ENCODE measurements around the gene NEURL1. TPM values are rescaled to one million over a fixed set of nuclear protein-coding genes. Genes with fewer than 3 reads are reported as not detected.

The NEURL1 gene
- total and polyA plus RNA-seq, 12 donors, result 0.05 to 1.0 (median 0.17) TPM; not detected in 3

DNA sequence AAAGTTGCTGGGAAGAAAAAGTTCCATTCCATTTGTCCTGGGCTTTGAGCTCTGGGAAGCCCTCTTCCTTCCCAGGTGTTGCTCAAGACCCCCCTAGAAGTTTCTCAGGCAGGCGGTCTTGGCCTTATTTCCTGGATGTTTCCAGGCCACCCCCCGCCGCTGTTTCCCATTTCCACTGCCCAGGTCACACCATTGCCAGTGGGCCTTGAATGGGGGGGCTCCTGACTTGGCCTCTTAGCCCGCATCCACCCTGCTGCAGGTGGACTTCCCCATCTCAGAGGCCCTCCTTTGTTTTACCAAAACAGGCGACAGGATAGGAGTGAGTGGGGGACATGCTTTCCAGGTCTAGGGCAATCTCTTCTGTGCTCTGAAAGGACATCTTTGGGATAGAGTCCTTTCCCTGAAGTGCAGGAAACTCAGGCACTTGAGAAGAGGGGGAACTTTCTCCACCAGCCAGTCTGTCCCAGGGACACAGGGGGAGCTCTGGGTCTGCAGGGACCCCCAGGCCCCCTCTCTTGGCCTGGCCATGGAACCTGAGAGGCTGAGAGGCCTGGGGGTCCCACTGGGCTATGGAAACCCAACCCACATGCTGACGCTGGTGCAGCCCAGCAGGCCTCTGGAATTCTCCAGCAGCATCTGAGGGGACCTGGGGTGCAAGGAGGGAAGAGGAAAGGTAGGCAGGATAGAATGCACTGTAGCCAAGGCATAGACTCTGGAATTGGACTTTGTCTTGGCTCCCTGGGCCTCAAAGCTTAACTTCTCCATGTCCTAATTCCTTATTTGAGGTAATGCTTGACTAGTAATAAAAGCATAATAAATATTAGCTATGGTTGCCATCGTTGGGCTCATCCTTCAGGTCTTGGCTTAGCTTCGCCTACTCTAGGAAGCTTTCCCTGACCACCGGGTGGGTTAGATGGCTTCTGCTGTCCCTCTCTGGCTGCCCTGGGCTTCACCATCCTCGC, 17.6 kb downstream of the NEURL1 start:
- Histone ChIP-seq H3K4me3 (no peak overlapping the region), H3K4me1 (peaks cover 0 to 14% (median 7%) of the 10 kb centered on the region in 9 donors), H3K36me3 (no peaks in the 10 kb centered on the region), H3K9me3 (no peaks in the 10 kb centered on the region), H3K27ac (no peak overlapping the region), H3K27me3 (no peaks in the 10 kb centered on the region)
- DNase-seq (no peak), ATAC-seq (no peak)
- TF ChIP-seq, protein P1, sequence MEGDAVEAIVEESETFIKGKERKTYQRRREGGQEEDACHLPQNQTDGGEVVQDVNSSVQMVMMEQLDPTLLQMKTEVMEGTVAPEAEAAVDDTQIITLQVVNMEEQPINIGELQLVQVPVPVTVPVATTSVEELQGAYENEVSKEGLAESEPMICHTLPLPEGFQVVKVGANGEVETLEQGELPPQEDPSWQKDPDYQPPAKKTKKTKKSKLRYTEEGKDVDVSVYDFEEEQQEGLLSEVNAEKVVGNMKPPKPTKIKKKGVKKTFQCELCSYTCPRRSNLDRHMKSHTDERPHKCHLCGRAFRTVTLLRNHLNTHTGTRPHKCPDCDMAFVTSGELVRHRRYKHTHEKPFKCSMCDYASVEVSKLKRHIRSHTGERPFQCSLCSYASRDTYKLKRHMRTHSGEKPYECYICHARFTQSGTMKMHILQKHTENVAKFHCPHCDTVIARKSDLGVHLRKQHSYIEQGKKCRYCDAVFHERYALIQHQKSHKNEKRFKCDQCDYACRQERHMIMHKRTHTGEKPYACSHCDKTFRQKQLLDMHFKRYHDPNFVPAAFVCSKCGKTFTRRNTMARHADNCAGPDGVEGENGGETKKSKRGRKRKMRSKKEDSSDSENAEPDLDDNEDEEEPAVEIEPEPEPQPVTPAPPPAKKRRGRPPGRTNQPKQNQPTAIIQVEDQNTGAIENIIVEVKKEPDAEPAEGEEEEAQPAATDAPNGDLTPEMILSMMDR (IDR thresholded peaks at IDR 0.05), result no peak
- intact Hi-C loops (cut with DNase I), result no loop called here
- 91 to 94% methylated on average over 10 of the region's 10 CpGs for WGBS, 2 donors

GRCh38 chr10:103512166-103512565, 18.7 kb downstream of the NEURL1 start:
- H3K4me3 ChIP-seq, result no peak overlapping the region
- ATAC-seq, result no peak
- peaks cover 0 to 14% (median 7%) of the 10 kb centered on the region in 9 donors for H3K4me1 ChIP-seq
- no peaks in the 10 kb centered on the region for H3K9me3 ChIP-seq
- no peaks in the 10 kb centered on the region for H3K36me3 ChIP-seq
- H3K27ac ChIP-seq, result no peak overlapping the region
- no peak for DNase-seq
- intact Hi-C loops (cut with DNase I), result no loop called here
- no peaks in the 10 kb centered on the region for H3K27me3 ChIP-seq
- TF ChIP-seq, protein P1 (IDR thresholded peaks at IDR 0.05), result no peak

DNA sequence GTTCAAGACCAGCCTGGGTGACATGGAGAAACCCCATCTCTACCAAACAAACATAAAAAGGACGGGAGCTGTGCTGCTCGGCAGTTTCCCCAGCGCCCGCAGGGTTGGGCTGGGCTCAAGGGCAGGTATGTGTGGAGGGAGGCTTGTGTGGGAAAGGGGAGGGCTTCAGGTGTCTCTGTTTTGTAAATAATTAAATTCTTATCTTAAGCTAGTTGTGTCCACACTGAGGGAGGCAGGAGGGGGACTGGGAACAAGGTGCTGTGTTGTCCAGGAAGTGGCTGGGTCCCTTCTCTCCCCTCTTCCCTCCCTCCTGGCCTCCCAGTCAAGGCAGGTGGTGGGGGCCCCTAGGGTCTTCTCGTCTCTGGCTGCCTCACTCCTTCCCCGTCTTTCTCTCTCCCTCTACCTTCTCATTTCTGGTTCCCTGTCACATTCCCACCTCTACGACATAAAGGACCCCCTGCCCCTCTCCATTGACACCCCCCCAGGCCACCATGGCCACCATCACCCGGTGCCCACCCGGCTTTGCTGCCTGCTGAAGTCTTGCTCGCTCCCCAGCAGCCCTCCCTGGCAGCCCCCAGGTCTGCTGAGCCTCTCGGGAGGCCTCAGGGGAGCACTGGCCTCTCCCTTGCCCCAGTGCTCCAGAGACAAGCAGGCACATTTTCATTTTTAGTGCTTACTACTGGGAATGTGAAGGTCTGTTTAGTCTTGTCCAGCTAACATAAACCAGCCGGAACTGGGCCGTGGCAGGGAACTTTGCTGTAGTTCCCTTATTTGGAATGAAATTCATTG, 19.3 kb downstream of the NEURL1 start:
- TF ChIP-seq, protein P1 (IDR thresholded peaks at IDR 0.05), result no peak
- H3K4me3 ChIP-seq, result no peak overlapping the region
- H3K4me1 ChIP-seq, result peaks cover 0 to 14% (median 7%) of the 10 kb centered on the region in 9 donors
- no peaks in the 10 kb centered on the region for H3K27me3 ChIP-seq
- 90 to 91% methylated on average over 13 of the region's 13 CpGs for WGBS, 2 donors
- ATAC-seq, result no peak
- no peaks in the 10 kb centered on the region for H3K36me3 ChIP-seq
- intact Hi-C loops (cut with DNase I), result no loop called here
- no peak for DNase-seq
- H3K27ac ChIP-seq, result no peak overlapping the region
- H3K9me3 ChIP-seq, result no peaks in the 10 kb centered on the region

- intact Hi-C loops (cut with DNase I), result no loop called here
- DNase-seq, result no peak
- peaks cover 0 to 14% (median 7%) of the 10 kb centered on the region in 9 donors for H3K4me1 ChIP-seq
- no peak overlapping the region for H3K27ac ChIP-seq
- TF ChIP-seq, protein P1 (IDR thresholded peaks at IDR 0.05), result no peak
- ATAC-seq, result no peak
- no peak overlapping the region for H3K4me3 ChIP-seq
- 96 to 98% methylated on average over 8 of the region's 8 CpGs for WGBS, 2 donors
- H3K9me3 ChIP-seq, result no peaks in the 10 kb centered on the region
- no peaks in the 10 kb centered on the region for H3K36me3 ChIP-seq
- no peaks in the 10 kb centered on the region for H3K27me3 ChIP-seq
Measured at GRCh38 chr10:103513380-103514060, 20.0 kb downstream of the NEURL1 start.
